HG02884 (cell line): ENCODE results near the gene NSUN3.

Experiments used
- ATAC-seq: cut with Tn5 transposase; IDR thresholded peaks from one replicate; pipeline ENCODE4 v1.9.1; 2021; ENCODE audit warnings: mild to moderate bottlenecking, moderate library complexity; ENCODE audit not compliant: unreplicated experiment

Gene NSUN3

GRCh38 chr3:94176988-94177745 is 114.3 kb downstream of the NSUN3 start:
- no peak for ATAC-seq
